Glutamatergic neuron (in vitro differentiated cells): ENCODE results near the gene SDR39U1. TPM values are rescaled to one million over a fixed set of nuclear protein-coding genes. Genes with fewer than 3 reads are reported as not detected.

Experiments used
- DNase-seq: peaks from one replicate; pipeline ENCODE4 v3.0.0; 2022
- H3K27ac Mint-ChIP-seq: one replicate; pipeline ENCODE4 v1.8.0; 2020; ENCODE audit warnings: mild to moderate bottlenecking, mixed read lengths, inconsistent platforms; ENCODE audit not compliant: unreplicated experiment
- H3K27me3 Mint-ChIP-seq: one replicate; pipeline ENCODE4 v1.8.0; 2020; ENCODE audit warnings: mild to moderate bottlenecking, moderate library complexity, mixed read lengths, inconsistent platforms; ENCODE audit not compliant: unreplicated experiment
- H3K36me3 Mint-ChIP-seq: one replicate; pipeline ENCODE4 v1.8.0; 2020; ENCODE audit warnings: mild to moderate bottlenecking, mixed read lengths, inconsistent platforms; ENCODE audit not compliant: unreplicated experiment
- H3K4me1 Mint-ChIP-seq: one replicate; pipeline ENCODE4 v1.8.0; 2020; ENCODE audit warnings: mild to moderate bottlenecking, low read depth, mixed read lengths, inconsistent platforms; ENCODE audit not compliant: unreplicated experiment
- H3K4me3 Mint-ChIP-seq: one replicate; pipeline ENCODE4 v1.8.0; 2020; ENCODE audit warnings: mild to moderate bottlenecking, mixed read lengths, inconsistent platforms; ENCODE audit not compliant: unreplicated experiment
- H3K9me3 Mint-ChIP-seq: one replicate; pipeline ENCODE4 v1.8.0; 2020; ENCODE audit warnings: mild to moderate bottlenecking, moderate library complexity, mixed read lengths, inconsistent platforms; ENCODE audit not compliant: unreplicated experiment
- total RNA-seq: library from RNA; stranded (reverse); fragmentation: NEBNext Ultra II Directional; extraction: Animal tissue kit (Norgen Biotek cat#: 25700); gene quantifications from one replicate; pipeline ENCODE4 v1.2.1, GENCODE V29; 2021; ENCODE audit not compliant: unreplicated experiment
- TF ChIP-seq, protein P1 (sequence below): fragments of 200-600 bp; sonication (generic); IDR thresholded peaks from one replicate; pipeline ENCODE4 v1.5.0; 2021; ENCODE audit not compliant: partially characterized antibody, unreplicated experiment

The SDR39U1 gene
- total RNA-seq, 1 donor from 2014 or later: 70.4 TPM

DNA sequence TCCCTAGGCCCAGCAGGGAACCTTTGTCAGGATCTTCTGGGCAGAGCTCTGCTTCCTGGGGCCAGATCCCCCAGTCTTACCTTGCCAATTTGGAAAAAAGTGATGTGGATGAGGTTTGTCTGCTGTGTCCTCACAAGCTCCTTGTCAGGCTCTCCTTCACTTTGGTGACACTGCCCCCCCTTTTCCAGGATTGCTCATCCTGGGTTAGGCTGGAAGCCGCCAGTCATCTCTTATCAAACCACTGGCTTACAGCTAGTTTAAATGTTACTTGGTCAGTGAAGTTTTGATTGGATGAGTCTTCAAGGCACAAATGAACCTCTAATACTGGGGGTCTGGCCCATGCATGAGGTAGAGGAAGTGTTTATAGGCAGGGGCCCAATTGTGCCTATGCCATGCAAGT lies 28.5 kb downstream of the SDR39U1 start:
- Mint-ChIP-seq H3K9me3 (peaks cover 7% of the 10 kb centered on the region), H3K27me3 (peaks cover 6% of the 10 kb centered on the region), H3K4me1 (no peaks in the 10 kb centered on the region), H3K4me3 (no peak overlapping the region), H3K36me3 (no peaks in the 10 kb centered on the region), H3K27ac (no peak overlapping the region)
- TF ChIP-seq, protein P1, sequence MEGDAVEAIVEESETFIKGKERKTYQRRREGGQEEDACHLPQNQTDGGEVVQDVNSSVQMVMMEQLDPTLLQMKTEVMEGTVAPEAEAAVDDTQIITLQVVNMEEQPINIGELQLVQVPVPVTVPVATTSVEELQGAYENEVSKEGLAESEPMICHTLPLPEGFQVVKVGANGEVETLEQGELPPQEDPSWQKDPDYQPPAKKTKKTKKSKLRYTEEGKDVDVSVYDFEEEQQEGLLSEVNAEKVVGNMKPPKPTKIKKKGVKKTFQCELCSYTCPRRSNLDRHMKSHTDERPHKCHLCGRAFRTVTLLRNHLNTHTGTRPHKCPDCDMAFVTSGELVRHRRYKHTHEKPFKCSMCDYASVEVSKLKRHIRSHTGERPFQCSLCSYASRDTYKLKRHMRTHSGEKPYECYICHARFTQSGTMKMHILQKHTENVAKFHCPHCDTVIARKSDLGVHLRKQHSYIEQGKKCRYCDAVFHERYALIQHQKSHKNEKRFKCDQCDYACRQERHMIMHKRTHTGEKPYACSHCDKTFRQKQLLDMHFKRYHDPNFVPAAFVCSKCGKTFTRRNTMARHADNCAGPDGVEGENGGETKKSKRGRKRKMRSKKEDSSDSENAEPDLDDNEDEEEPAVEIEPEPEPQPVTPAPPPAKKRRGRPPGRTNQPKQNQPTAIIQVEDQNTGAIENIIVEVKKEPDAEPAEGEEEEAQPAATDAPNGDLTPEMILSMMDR: no peak
- no peak for DNase-seq

DNA sequence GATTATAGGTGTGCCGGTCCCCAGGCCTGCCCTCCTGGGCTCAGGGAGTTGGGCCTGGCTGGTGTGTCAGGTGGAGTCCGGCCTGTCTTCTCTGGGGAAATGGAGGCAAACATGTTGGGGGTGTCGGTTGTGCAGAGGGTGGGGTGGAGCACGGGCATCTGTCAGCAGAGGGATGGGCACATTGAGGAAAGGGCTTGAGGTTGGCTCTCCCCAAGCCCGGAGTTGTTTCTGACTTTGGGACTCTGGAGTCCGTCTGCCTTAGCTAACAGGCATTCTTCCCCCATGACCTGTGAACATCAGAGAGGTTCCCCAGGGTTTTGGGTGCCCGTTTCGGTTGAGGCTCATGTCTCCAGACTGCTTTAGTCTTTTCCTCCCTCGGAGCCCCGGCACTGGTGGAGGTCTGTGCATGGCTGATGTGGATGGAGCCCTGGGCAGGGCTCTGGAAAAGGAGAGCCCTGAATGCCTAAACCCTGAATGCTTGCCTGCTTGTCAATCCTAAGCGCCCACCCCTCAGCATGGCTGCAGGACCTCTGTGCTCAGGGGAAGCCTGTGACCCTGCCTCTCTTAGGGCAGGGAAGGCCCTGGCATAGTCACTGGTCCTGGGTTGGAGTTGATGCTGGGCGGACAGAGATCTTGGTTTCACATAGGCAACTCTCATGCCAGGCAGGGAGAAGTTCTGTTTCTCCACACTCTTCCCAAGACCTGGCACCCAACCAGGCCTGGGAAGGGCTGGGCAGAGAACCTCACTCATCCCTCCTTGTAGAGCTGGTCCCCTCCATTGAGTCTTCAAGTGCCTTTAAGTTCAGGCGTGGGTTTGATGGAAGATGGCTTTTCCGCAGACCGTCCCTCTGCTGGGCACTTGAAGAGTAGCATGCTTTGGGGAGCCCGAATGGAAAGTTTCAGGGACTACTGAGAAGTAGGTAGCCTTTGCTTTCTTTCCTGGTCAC lies 30.9 kb downstream of the SDR39U1 start:
- Mint-ChIP-seq H3K36me3 (no peaks in the 10 kb centered on the region), H3K27ac (no peak overlapping the region)

DNA sequence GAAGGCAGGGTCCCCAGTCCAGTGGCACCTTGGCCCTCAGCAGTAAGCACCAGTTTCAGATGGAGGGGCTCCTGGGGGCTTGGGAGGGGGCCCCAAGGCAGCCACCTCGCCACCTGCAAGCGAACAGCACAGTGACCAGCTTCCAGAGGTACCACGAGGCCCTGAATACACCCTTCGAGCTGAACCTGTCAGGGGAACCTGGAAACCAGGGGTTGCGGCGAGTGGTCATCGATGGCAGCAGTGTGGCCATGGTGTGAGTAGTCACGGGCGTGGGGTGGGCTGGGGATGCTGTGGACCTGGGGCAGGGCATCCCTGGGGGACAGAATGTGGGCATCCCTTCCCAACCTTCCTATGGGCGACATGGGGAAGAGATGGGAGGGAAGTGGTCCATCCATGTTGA lies 32.6 kb downstream of the SDR39U1 start:
- H3K27ac Mint-ChIP-seq: no peak overlapping the region
- TF ChIP-seq, protein P1: no peak
- no peak for DNase-seq
- peaks cover 3% of the 10 kb centered on the region for H3K27me3 Mint-ChIP-seq
- no peak overlapping the region for H3K4me3 Mint-ChIP-seq
- peaks cover 7% of the 10 kb centered on the region for H3K4me1 Mint-ChIP-seq
- peaks cover 2% of the 10 kb centered on the region for H3K9me3 Mint-ChIP-seq
- no peaks in the 10 kb centered on the region for H3K36me3 Mint-ChIP-seq

More for the DNA sequence above, 30.9 kb downstream of the SDR39U1 start:
- TF ChIP-seq, protein P1: peak; percentile 69
- peaks cover 2% of the 10 kb centered on the region for H3K4me1 Mint-ChIP-seq
- no peaks in the 10 kb centered on the region for H3K27me3 Mint-ChIP-seq
- peak; percentile 51 for DNase-seq
- no peak overlapping the region for H3K4me3 Mint-ChIP-seq
- H3K9me3 Mint-ChIP-seq: peaks cover 6% of the 10 kb centered on the region

DNA sequence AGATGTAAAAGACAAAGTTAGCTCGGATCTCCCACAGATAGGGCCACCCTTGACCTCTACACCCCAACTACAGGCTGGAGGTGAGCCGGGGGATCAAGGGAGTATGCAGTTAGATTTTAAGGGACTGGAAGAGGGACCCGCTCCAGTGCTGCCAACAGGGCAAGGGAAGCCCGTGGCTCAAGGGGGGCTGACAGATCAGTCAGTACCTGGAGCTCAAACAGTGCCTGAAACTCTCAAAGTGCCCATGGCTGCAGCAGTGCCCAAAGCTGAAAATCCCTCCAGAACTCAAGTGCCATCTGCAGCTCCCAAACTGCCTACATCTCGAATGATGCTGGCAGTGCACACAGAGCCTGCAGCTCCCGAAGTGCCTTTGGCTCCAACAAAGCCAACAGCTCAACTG lies 33.4 kb downstream of the SDR39U1 start:
- Mint-ChIP-seq H3K36me3 (no peaks in the 10 kb centered on the region), H3K27me3 (peaks cover 3% of the 10 kb centered on the region), H3K27ac (no peak overlapping the region), H3K4me1 (peaks cover 14% of the 10 kb centered on the region), H3K4me3 (no peak overlapping the region), H3K9me3 (peaks cover 2% of the 10 kb centered on the region)
- TF ChIP-seq, protein P1: no peak
- DNase-seq: no peak

DNA sequence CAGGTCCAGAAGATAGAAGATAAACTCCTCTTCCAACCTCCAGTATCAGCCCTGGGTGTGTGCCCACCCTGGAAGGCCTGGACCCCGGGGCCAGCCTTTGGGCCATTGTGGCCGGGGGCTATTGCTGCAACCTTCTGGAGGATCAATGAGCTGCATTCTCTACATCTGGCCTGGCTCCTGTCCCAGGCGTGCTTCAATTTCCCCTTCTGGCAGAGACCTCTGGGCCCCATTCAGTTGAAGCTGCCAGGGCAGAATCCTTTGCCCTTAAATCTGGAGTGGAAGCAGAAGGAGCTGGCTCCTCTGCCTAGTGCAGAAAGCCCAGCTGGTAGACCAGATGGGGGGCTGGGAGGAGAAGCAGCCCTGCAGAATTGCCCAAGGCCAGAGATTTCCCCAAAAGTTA lies 33.8 kb downstream of the SDR39U1 start:
- Mint-ChIP-seq H3K9me3 (peaks cover 2% of the 10 kb centered on the region), H3K4me1 (peaks cover 19% of the 10 kb centered on the region), H3K36me3 (no peaks in the 10 kb centered on the region), H3K27me3 (peaks cover 3% of the 10 kb centered on the region), H3K4me3 (no peak overlapping the region), H3K27ac (no peak overlapping the region)
- TF ChIP-seq, protein P1: no peak
- DNase-seq: no peak
